Stomach (tissue), 9 donors: Measurements from ENCODE around the gene FCHSD2. TPM values are rescaled to one million over a fixed set of nuclear protein-coding genes. Genes with fewer than 3 reads are reported as not detected.

ENCODE experiments used
- DNase-seq, 2 donors: peaks; one replicate each; pipeline versions ENCODE4 v3.0.0 to v3.0.0-alpha.2; 2013 to 2019
- H3K27ac ChIP-seq, 5 donors: fragments of 200-600 bp in 4 of 5; sonication (generic) in 4 of 5; one replicate each; pipeline ENCODE4 v1.5.1; 2013 to 2019; ENCODE audit warnings: mild to moderate bottlenecking in 1 of 5, moderate library complexity in 1 of 5
- H3K27me3 ChIP-seq, 3 donors: fragments of 200-600 bp; sonication (generic); one replicate each; pipeline ENCODE4 v1.5.1; 2017 to 2019; ENCODE audit warnings: mixed run types in 1 of 3
- H3K36me3 ChIP-seq, 4 donors: fragments of 200-600 bp; sonication (generic); 1 replicate in 3 of 4; 2 replicates in 1 of 4; pipeline ENCODE4 v1.5.1; 2016 to 2019
- H3K4me1 ChIP-seq, 4 donors: fragments of 200-600 bp; sonication (generic); one replicate each; pipeline ENCODE4 v1.5.1; 2016 to 2019
- H3K4me3 ChIP-seq, 4 donors: fragments of 200-600 bp; sonication (generic) in 3 of 4; one replicate each; pipeline ENCODE4 v1.5.1; 2016 to 2019; ENCODE audit warnings: mild to moderate bottlenecking in 1 of 4
- H3K9me3 ChIP-seq, 4 donors: fragments of 200-600 bp; sonication (generic); one replicate each; pipeline ENCODE4 v1.5.1; 2016 to 2019
- EP300 ChIP-seq: sonication (generic); formaldehyde crosslinking; IDR thresholded peaks from one replicate; pipeline ENCODE4 v1.6.1; 2017; ENCODE audit warnings: antibody characterized with exemption
- POLR2A ChIP-seq, 4 donors: fragments of 450-650 bp; IDR thresholded peaks; one replicate each; pipeline ENCODE4 v1.6.1; 2016; ENCODE audit warnings: antibody characterized with exemption in 4 of 4, control low read depth in 2 of 4, mild to moderate bottlenecking in 1 of 4, moderate library complexity in 1 of 4
- POLR2AphosphoS5 ChIP-seq, 3 donors: sonication (generic); formaldehyde crosslinking; IDR thresholded peaks; one replicate each; pipeline ENCODE4 v1.6.1; 2016; ENCODE audit warnings: antibody characterized with exemption in 3 of 3
- WGBS, 5 donors: extraction: QIAGEN DNeasy Blood & Tissue Kit in 3 of 5; methylation state at CpG; one replicate each; pipeline versions ENCODE4 v1.1.5 to v1.1.7; 2013 to 2018; 5-methylcytosine and 5-hydroxymethylcytosine counted together
- intact Hi-C: fragments of 100-400 bp; cut with DNase I; formaldehyde crosslinking; loops from one replicate; pipeline ENCODE4 v1.15.1; 2023; ENCODE audit warnings: low total_unique reads
- polyA plus RNA-seq, 3 donors: library from polyadenylated mRNA; stranded (reverse); fragments of 200-250 nt; gene quantifications; one replicate each; pipeline ENCODE4 v1.2.3, GENCODE V29; 2013
- total RNA-seq, 5 donors: library from RNA; depleted of rRNA; stranded (reverse); fragments of >200 nt; gene quantifications; one replicate each; pipeline versions ENCODE4 v1.1.0 to v1.2.3, GENCODE V29; 2014 to 2016
- TF ChIP-seq, protein P1 (sequence below), 7 experiments: fragments of 450-650 bp in 4 of 7; fragments of 200-600 bp in 3 of 7; sonication (generic) in 3 of 7; IDR thresholded peaks; one replicate each; pipeline ENCODE4 v1.5.1; 2016 to 2019; ENCODE audit warnings: antibody characterized with exemption in 7 of 7, control low read depth in 2 of 7, mild to moderate bottlenecking in 1 of 7
- donor health status: healthy with polysubstance abuse.
- donor health status: Bipolar disorder and iron deficiency.
- donor health status: healthy.

FCHSD2 gene
- total and polyA plus RNA-seq, 8 donors: 5.7 to 64.3 (median 15.9) TPM

DNA sequence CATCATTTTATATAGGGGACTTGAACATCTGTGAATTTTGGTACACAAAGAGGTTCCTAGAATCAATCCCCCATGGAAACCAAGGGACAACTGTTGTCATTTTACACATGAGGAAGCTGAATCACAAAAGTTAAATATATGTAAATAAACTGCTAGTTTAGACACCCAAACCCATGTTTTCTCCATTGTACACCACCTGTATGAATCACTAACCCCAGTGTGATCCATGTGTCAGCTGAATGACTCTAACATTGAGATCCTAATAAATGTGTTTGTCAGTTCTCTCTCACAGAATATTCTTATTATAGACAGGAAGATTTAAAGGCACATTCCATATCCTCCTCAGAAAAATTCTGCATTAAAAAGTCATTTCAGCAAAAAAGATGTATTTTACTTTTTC is 244.6 kb downstream of the FCHSD2 start:
- Histone ChIP-seq H3K4me1 (no peaks in the 10 kb centered on the region), H3K4me3 (no peak overlapping the region), H3K27me3 (no peaks in the 10 kb centered on the region), H3K27ac (no peak overlapping the region), H3K36me3 (peaks cover 0 to 32% (median 21%) of the 10 kb centered on the region in 4 donors), H3K9me3 (no peaks in the 10 kb centered on the region)
- TF ChIP-seq, protein P1, sequence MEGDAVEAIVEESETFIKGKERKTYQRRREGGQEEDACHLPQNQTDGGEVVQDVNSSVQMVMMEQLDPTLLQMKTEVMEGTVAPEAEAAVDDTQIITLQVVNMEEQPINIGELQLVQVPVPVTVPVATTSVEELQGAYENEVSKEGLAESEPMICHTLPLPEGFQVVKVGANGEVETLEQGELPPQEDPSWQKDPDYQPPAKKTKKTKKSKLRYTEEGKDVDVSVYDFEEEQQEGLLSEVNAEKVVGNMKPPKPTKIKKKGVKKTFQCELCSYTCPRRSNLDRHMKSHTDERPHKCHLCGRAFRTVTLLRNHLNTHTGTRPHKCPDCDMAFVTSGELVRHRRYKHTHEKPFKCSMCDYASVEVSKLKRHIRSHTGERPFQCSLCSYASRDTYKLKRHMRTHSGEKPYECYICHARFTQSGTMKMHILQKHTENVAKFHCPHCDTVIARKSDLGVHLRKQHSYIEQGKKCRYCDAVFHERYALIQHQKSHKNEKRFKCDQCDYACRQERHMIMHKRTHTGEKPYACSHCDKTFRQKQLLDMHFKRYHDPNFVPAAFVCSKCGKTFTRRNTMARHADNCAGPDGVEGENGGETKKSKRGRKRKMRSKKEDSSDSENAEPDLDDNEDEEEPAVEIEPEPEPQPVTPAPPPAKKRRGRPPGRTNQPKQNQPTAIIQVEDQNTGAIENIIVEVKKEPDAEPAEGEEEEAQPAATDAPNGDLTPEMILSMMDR (IDR thresholded peaks at IDR 0.05): no peak
- TF ChIP-seq POLR2A (IDR thresholded peaks at IDR 0.05) (no peak), POLR2AphosphoS5 (IDR thresholded peaks at IDR 0.05) (no peak), EP300 (no peak)
- intact Hi-C loops: no loop called here
- DNase-seq: no peak

DNA sequence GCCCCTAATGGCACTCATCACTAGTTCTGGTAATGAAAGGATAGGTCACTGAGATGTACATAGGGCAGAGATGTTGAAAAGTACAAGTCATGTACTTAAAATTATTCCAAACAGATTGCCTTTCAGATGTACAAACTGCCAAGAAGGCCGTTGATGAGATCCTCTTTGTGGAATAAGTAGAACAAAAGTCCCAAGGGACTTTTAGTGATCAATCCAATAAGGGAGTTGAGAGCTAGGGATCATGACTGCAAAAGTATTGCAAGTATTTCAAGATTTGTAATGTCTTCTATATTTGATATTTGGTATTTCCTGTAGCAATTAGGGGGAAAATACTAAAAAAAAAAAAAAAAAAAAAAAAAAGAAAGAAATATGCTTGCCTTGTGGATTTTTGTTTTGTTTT is 245.7 kb downstream of the FCHSD2 start:
- H3K27me3 ChIP-seq: no peaks in the 10 kb centered on the region
- no peaks in the 10 kb centered on the region for H3K9me3 ChIP-seq
- H3K4me1 ChIP-seq: no peaks in the 10 kb centered on the region
- peaks cover 0 to 28% (median 13%) of the 10 kb centered on the region in 4 donors for H3K36me3 ChIP-seq
- 75 to 97% (median 88%) methylated on average over 1 of the region's 1 CpG for WGBS, 5 donors
- H3K4me3 ChIP-seq: no peak overlapping the region
- TF ChIP-seq POLR2AphosphoS5 (IDR thresholded peaks at IDR 0.05): no peak
- TF ChIP-seq, protein P1 (IDR thresholded peaks at IDR 0.05): no peak
- TF ChIP-seq POLR2A (IDR thresholded peaks at IDR 0.05): no peak
- no peak for DNase-seq
- intact Hi-C loops: no loop called here
- H3K27ac ChIP-seq: no peak overlapping the region

DNA sequence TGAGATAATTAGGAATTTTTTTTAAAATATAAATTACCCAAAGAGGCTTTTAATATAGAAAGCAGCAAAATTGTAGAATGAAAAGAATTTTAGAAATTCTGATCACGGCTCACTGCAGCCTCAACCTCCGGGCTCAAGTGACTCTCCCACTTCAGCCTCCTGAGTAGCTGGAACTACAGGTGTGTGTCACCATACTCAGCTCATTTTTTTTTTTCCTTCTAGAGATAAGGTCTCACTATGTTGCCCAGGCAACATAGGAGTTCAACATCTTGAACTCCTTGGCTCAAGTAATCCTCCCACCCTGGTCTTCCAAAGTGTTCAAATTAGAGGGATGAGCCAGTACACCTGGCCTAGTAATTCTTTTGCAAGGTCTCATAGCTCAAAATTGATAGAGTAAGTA is 251.2 kb downstream of the FCHSD2 start:
- WGBS, 5 donors: 95 to 100% (median 99%) methylated on average over 2 of the region's 2 CpGs
- H3K36me3 ChIP-seq: peaks cover 11 to 43% (median 40%) of the 10 kb centered on the region in 4 donors
- H3K4me3 ChIP-seq: no peak overlapping the region
- TF ChIP-seq, protein P1 (IDR thresholded peaks at IDR 0.05): no peak
- TF ChIP-seq POLR2A (IDR thresholded peaks at IDR 0.05): no peak
- TF ChIP-seq EP300: no peak
- no peak for TF ChIP-seq POLR2AphosphoS5 (IDR thresholded peaks at IDR 0.05)
- intact Hi-C loops: no loop called here
- H3K27ac ChIP-seq: no peak overlapping the region
- H3K9me3 ChIP-seq: no peaks in the 10 kb centered on the region
- no peaks in the 10 kb centered on the region for H3K27me3 ChIP-seq
- no peak for DNase-seq
- H3K4me1 ChIP-seq: no peaks in the 10 kb centered on the region

DNA sequence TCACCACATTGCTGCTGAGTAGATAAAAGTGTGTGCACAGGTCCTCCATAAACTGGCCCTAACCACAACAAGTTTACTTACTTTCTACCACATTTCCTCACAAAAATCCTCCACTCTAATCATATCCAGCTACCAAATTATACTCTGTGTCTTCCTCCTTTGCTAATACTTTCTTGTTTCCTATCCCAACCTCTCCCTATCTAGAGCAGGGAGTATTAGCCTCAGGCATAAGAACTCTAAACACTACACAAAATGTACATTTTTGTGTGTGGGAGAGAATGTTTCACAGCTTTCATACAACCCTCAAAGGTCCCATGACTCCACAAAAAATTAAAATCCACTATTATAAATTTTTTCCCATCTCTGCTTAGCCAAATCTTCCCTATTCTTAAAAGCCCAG is 255.5 kb downstream of the FCHSD2 start:
- no peaks in the 10 kb centered on the region for H3K4me1 ChIP-seq
- H3K9me3 ChIP-seq: no peaks in the 10 kb centered on the region
- H3K27me3 ChIP-seq: no peaks in the 10 kb centered on the region
- TF ChIP-seq, protein P1 (IDR thresholded peaks at IDR 0.05): no peak
- TF ChIP-seq POLR2AphosphoS5 (IDR thresholded peaks at IDR 0.05) (no peak), POLR2A (IDR thresholded peaks at IDR 0.05) (no peak), EP300 (no peak)
- intact Hi-C loops: no loop called here
- no peak overlapping the region for H3K4me3 ChIP-seq
- no peak for DNase-seq
- peaks cover 11 to 61% (median 56%) of the 10 kb centered on the region in 4 donors for H3K36me3 ChIP-seq
- H3K27ac ChIP-seq: no peak overlapping the region
